Measurements from ENCODE around the gene ITGB8. TPM values are rescaled to one million over a fixed set of nuclear protein-coding genes. Genes with fewer than 3 reads are reported as not detected.
"Not testable (repeated sequence)": the region's sequence is repeated elsewhere in the genome, so short reads cannot be mapped to it uniquely, and the experiment has no call there.

The ITGB8 gene
- total RNA-seq, 1 donor from 2014 or later = 19.0 TPM

DNA sequence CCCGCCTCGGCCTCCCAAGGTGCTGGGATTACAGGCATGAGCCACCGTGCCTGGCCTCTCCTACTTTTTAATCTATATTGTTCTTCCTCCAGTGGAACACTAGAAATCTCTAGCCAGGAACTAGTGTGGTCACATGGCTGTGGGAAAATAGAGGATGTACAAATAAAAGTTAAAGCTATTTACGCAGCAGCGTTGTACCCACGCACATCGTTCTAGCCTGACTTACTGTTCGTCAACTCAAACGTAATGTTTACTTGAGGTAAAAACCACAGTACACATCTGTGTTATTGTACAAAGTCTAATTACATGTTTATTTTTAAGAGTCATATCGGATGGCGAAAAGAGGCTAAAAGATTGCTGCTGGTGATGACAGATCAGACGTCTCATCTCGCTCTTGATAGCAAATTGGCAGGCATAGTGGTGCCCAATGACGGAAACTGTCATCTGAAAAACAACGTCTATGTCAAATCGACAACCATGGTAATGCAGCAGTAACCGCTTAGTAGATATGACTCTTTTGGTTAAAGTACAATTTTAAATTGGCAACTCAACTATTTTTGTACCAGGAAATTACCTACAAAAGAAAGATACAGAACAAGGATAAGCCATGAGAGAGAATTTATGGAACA, 50.8 kb downstream of the ITGB8 start:
- no peak for DNase-seq
- no peak overlapping the region for H3K27ac Mint-ChIP-seq (ENCODE audit: unreplicated experiment)
- no peaks in the 10 kb centered on the region for H3K36me3 Mint-ChIP-seq (ENCODE audit: unreplicated experiment)
- no peak overlapping the region for H3K4me3 Mint-ChIP-seq (ENCODE audit: unreplicated experiment)
- no peaks in the 10 kb centered on the region for H3K27me3 Mint-ChIP-seq (ENCODE audit: unreplicated experiment)
- no peak for TF ChIP-seq CTCF (IDR thresholded peaks at IDR 0.05; ENCODE audit: partially characterized antibody, unreplicated experiment)
- no peaks in the 10 kb centered on the region for H3K9me3 Mint-ChIP-seq (ENCODE audit: unreplicated experiment)
- H3K4me1 Mint-ChIP-seq (ENCODE audit: low read depth, unreplicated experiment) = peaks cover 3% of the 10 kb centered on the region

GRCh38 chr7:20383351-20383750, 52.7 kb downstream of the ITGB8 start:
- no peak for DNase-seq
- H3K27me3 Mint-ChIP-seq (ENCODE audit: unreplicated experiment) = no peaks in the 10 kb centered on the region
- H3K27ac Mint-ChIP-seq (ENCODE audit: unreplicated experiment) = no peak overlapping the region
- TF ChIP-seq CTCF (IDR thresholded peaks at IDR 0.05; ENCODE audit: partially characterized antibody, unreplicated experiment) = no peak
- no peaks in the 10 kb centered on the region for H3K36me3 Mint-ChIP-seq (ENCODE audit: unreplicated experiment)
- H3K4me3 Mint-ChIP-seq (ENCODE audit: unreplicated experiment) = no peak overlapping the region
- H3K9me3 Mint-ChIP-seq (ENCODE audit: unreplicated experiment) = no peaks in the 10 kb centered on the region
- no peaks in the 10 kb centered on the region for H3K4me1 Mint-ChIP-seq (ENCODE audit: low read depth, unreplicated experiment)

GRCh38 chr7:20385126-20385525, 54.4 kb downstream of the ITGB8 start:
- TF ChIP-seq CTCF (IDR thresholded peaks at IDR 0.05; ENCODE audit: partially characterized antibody, unreplicated experiment) = no peak
- no peak for DNase-seq
- H3K27ac Mint-ChIP-seq (ENCODE audit: unreplicated experiment) = no peak overlapping the region
- H3K27me3 Mint-ChIP-seq (ENCODE audit: unreplicated experiment) = no peaks in the 10 kb centered on the region
- no peaks in the 10 kb centered on the region for H3K4me1 Mint-ChIP-seq (ENCODE audit: low read depth, unreplicated experiment)
- no peak overlapping the region for H3K4me3 Mint-ChIP-seq (ENCODE audit: unreplicated experiment)
- H3K9me3 Mint-ChIP-seq (ENCODE audit: unreplicated experiment) = no peaks in the 10 kb centered on the region
- H3K36me3 Mint-ChIP-seq (ENCODE audit: unreplicated experiment) = no peaks in the 10 kb centered on the region

- no peak for TF ChIP-seq CTCF (IDR thresholded peaks at IDR 0.05; ENCODE audit: partially characterized antibody, unreplicated experiment)
- no peak overlapping the region for H3K27ac Mint-ChIP-seq (ENCODE audit: unreplicated experiment)
- H3K4me1 Mint-ChIP-seq (ENCODE audit: low read depth, unreplicated experiment) = peaks cover 1% of the 10 kb centered on the region
- no peaks in the 10 kb centered on the region for H3K27me3 Mint-ChIP-seq (ENCODE audit: unreplicated experiment)
- no peak overlapping the region for H3K4me3 Mint-ChIP-seq (ENCODE audit: unreplicated experiment)
- H3K36me3 Mint-ChIP-seq (ENCODE audit: unreplicated experiment) = peaks cover 10% of the 10 kb centered on the region
- H3K9me3 Mint-ChIP-seq (ENCODE audit: unreplicated experiment) = no peaks in the 10 kb centered on the region
- DNase-seq = no peak
Measured at GRCh38 chr7:20388084-20388483, 57.4 kb downstream of the ITGB8 start.

DNA sequence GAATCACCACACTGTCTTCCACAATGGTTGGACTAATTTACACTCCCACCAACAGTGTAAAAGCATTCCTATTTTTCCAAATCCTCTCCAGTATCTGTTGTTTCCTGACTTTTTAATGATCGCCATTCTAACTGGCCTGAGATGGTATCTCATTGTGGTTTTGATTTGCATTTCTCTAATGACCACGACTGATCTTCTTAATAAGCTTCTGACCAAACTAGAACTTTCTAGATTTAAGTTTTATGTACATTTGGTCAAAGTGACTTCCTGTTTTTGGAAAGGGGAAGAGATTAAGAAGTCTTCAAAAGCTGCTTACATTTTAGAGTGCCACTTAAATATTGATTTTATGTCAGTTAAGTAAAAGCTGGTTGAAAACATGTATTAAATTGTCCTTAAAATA, 58.5 kb downstream of the ITGB8 start:
- H3K36me3 Mint-ChIP-seq (ENCODE audit: unreplicated experiment); H3K27me3 Mint-ChIP-seq (ENCODE audit: unreplicated experiment); DNase-seq; H3K4me1 Mint-ChIP-seq (ENCODE audit: low read depth, unreplicated experiment); H3K9me3 Mint-ChIP-seq (ENCODE audit: unreplicated experiment); H3K27ac Mint-ChIP-seq (ENCODE audit: unreplicated experiment); H3K4me3 Mint-ChIP-seq (ENCODE audit: unreplicated experiment): not testable (repeated sequence)

All from glutamatergic neuron (in vitro differentiated cells).